ENCODE results near the gene KRT74. TPM values are rescaled to one million over a fixed set of nuclear protein-coding genes. Genes with fewer than 3 reads are reported as not detected.

Gene KRT74
- total and polyA plus RNA-seq, 2 of the 8 experiments (the other 6 are each of a cell fraction or from before 2014, with no cell fraction given): not detected

DNA sequence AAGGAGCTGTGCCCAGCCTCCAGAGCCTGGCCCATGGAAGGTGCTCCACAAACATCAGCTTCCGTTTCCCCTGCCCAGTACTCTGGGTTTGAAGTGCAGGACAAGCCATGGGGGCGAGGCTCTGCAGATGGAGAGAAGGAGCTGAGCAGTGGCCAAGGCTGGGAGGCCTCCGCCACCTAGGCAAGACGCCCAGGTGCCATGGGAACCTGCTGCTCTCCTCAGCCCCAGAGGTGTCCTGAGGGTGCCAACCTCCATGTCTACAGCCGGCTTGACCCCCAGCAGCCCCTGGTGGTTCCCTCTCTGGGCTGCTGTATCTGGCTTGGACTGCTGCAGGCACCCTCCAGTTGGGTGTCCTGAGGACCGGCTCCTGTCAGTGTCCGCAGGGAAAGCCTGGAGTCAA, 33.1 kb downstream of the KRT74 start:
- Histone ChIP-seq H4K8ac (ENCODE audit: extremely low read depth, insufficient read depth, low read length) (no peak overlapping the region), H2BK15ac (ENCODE audit: low read length) (no peak overlapping the region), H3K9me3 (ENCODE audit: insufficient read depth in 2 of 2, low read depth in 1 of 2, low read length in 1 of 2) (no peaks in the 10 kb centered on the region), H3K4me2 (ENCODE audit: insufficient read depth in 1 of 2, low read depth in 2 of 2, low read length in 2 of 2) (no peak overlapping the region), H3K56ac (replicated peaks; ENCODE audit: insufficient read length, low read depth, low read length) (no peak overlapping the region), H3K79me1 (ENCODE audit: low read depth, low read length) (no peaks in the 10 kb centered on the region), H3K14ac (ENCODE audit: insufficient read length) (no peak overlapping the region), H2AFZ (ENCODE audit: low read length) (no peak overlapping the region), H3K4me1 (replicated peaks in 1 of 4; ENCODE audit: control insufficient read depth in 3 of 4, insufficient read depth in 4 of 4, low read length in 3 of 4) (no peaks in the 10 kb centered on the region; a peak in 2 of 7 replicates), H3K18ac (ENCODE audit: extremely low read depth, low read length) (no peak overlapping the region), H3K23me2 (ENCODE audit: low read depth, low read length) (no peaks in the 10 kb centered on the region), H2BK12ac (ENCODE audit: low read depth, low read length) (no peak overlapping the region), H3K36me3 (ENCODE audit: control insufficient read depth in 2 of 4, insufficient read depth in 4 of 4, low read length in 3 of 4) (no peaks in the 10 kb centered on the region), H2BK5ac (ENCODE audit: low read depth, low read length) (no peak overlapping the region; the same call in 1 of the 2 replicates), H2AK5ac (ENCODE audit: low read depth, low read length) (no peak overlapping the region), H3K4ac (replicated peaks; ENCODE audit: insufficient read length, low read depth, low read length) (no peak overlapping the region), H2BK20ac (ENCODE audit: low read length) (no peak overlapping the region), H3K27ac (ENCODE audit: low read depth, low read length) (no peak overlapping the region), H3K27me3 (replicated peaks in 1 of 4; ENCODE audit: control insufficient read depth in 3 of 4, extremely low read depth in 1 of 4, insufficient read depth in 3 of 4, low read length in 3 of 4) (no peaks in the 10 kb centered on the region), H4K5ac (ENCODE audit: insufficient read length, low read depth, low read length) (no peak overlapping the region), H3K79me2 (ENCODE audit: control insufficient read depth in 1 of 2, insufficient read depth in 2 of 2, low read length in 2 of 2) (no peaks in the 10 kb centered on the region), H2BK120ac (replicated peaks; ENCODE audit: low read depth, low read length) (no peak overlapping the region), H4K91ac (replicated peaks; ENCODE audit: insufficient read length, low read length) (no peak overlapping the region), H3K4me3 (ENCODE audit: extremely low read depth in 1 of 4, insufficient read depth in 2 of 4, low read depth in 3 of 4, low read length in 4 of 4) (no peak overlapping the region), H3K23ac (ENCODE audit: insufficient read length) (no peak overlapping the region), H3K9ac (replicated peaks in 1 of 4; ENCODE audit: extremely low read depth in 1 of 4, low read depth in 3 of 4, low read length in 3 of 4) (no peak overlapping the region), H4K20me1 (replicated peaks in 1 of 2; ENCODE audit: control insufficient read depth in 1 of 2, insufficient read depth in 2 of 2, low read length in 2 of 2) (no peaks in the 10 kb centered on the region)
- whole genome bisulfite sequencing, 2 experiments (ENCODE audit: extremely low coverage in 1 of 2, insufficient coverage in 1 of 2, insufficient read length in 1 of 2, insufficient replicate concordance in 2 of 2, low coverage in 1 of 2, low lambda C conversion rate in 2 of 2, missing lambda C conversion rate in 1 of 2): 82% methylated on average over 6 of the region's 7 CpGs; no CpG with 5 or more reads in 1 of the 2 experiments
- ChIA-PET CTCF (ENCODE audit: partially characterized antibody) (interaction anchor here (1.0 to 4.9 kb wide), 6 partner anchors 8 to 152 kb away, joined by 3 to 19 read pairs (median 4); partner anchors contain the start of gene KRT5), POLR2A (ENCODE audit: partially characterized antibody) (interaction anchor here (0.7 kb wide), 1 partner anchor 84 kb away, joined by 3 read pairs; no protein-coding TSS in a partner anchor)
- no peak for DNase-seq (ENCODE audit: low read depth in 1 of 2, low spot score in 2 of 2)
- FAIRE-seq: no peak
- TF ChIP-seq, protein P1, sequence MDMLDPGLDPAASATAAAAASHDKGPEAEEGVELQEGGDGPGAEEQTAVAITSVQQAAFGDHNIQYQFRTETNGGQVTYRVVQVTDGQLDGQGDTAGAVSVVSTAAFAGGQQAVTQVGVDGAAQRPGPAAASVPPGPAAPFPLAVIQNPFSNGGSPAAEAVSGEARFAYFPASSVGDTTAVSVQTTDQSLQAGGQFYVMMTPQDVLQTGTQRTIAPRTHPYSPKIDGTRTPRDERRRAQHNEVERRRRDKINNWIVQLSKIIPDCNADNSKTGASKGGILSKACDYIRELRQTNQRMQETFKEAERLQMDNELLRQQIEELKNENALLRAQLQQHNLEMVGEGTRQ (IDR thresholded peaks at IDR 0.05; ENCODE audit: low read length): no peak
